Activated naive CD8-positive, alpha-beta T cell treated with anti-CD3 and anti-CD28 coated beads, Interleukin-2, amount 50 U/mL, for 24 hours (primary cell): Measurements from ENCODE around the gene PPARGC1A.

Source experiments
- ATAC-seq: fragments of 150-1000 bp; cut with Tn5 transposase; one replicate; pipeline ENCODE4 v1.10.0; 2021
- DNase-seq: peaks from one replicate; pipeline ENCODE4 v3.0.0; 2021
- H3K27ac Mint-ChIP-seq: one replicate; pipeline ENCODE4 v1.8.0; 2021; ENCODE audit warnings: mild to moderate bottlenecking, mixed read lengths
- H3K27me3 Mint-ChIP-seq: one replicate; pipeline ENCODE4 v1.8.0; 2021; ENCODE audit warnings: mixed read lengths
- H3K36me3 Mint-ChIP-seq: one replicate; pipeline ENCODE4 v1.8.0; 2021; ENCODE audit warnings: low read depth, mixed read lengths
- H3K4me1 Mint-ChIP-seq: one replicate; pipeline ENCODE4 v1.8.0; 2021; ENCODE audit warnings: mixed read lengths
- H3K4me3 Mint-ChIP-seq: one replicate; pipeline ENCODE4 v1.8.0; 2021; ENCODE audit warnings: mild to moderate bottlenecking, moderate library complexity, mixed read lengths
- H3K9me3 Mint-ChIP-seq: one replicate; pipeline ENCODE4 v1.8.0; 2021; ENCODE audit warnings: mixed read lengths

PPARGC1A gene

DNA sequence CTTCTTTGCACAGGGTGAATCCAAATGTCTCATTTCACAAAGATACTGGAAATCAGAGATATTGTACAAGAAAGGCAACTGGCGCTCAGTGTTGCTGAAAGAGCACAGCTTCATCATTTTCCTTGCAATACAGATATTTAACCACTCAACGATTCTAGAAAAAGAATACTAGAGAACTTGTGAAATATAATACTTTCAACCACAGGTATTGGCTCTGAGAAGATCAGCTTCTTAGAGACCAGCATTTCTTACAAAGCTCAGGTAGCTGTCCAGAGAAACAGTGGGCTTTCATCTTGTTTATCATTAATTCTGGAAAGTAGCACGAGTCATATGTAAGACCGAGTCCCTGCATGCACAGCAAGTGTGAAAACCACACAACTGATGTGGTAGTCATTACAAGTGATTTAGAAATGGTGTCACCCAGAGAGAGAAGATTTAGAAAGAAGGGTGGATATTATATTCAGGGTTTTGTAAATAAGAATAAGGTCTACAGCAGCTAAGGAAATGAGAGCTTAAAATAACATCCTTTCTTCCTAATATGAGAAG is 7.8 kb upstream of the PPARGC1A start:
- no peaks in the 10 kb centered on the region for H3K27me3 Mint-ChIP-seq
- ATAC-seq = no peak
- peaks cover 4% of the 10 kb centered on the region for H3K9me3 Mint-ChIP-seq
- no peak for DNase-seq
- H3K4me1 Mint-ChIP-seq = no peaks in the 10 kb centered on the region
- no peaks in the 10 kb centered on the region for H3K36me3 Mint-ChIP-seq
- no peak overlapping the region for H3K27ac Mint-ChIP-seq
- H3K4me3 Mint-ChIP-seq = no peak overlapping the region

DNA sequence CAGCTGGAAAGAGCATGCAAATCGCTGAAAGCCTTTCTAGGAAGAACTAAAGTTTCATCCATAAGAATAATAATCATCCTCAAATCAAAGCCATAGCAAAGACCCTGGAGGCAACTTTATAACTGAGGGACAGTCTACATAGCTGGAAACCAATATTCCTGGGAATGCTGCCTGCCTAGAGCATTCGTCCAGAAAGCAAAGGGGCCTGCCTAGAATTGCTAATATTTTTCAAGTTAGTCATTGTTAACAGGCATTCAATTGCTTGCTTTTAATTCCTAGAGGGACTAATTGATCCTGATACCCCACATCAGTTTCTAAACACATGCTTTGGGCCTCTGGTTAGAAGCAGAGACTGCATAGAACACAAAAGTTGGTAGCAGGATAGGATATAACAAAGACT is 4.2 kb upstream of the PPARGC1A start:
- ATAC-seq (no peak), DNase-seq (no peak)
- Mint-ChIP-seq H3K9me3 (peaks cover 4% of the 10 kb centered on the region), H3K27me3 (peaks cover 6% of the 10 kb centered on the region), H3K4me1 (no peaks in the 10 kb centered on the region), H3K4me3 (no peak overlapping the region), H3K36me3 (no peaks in the 10 kb centered on the region), H3K27ac (no peak overlapping the region)

DNA sequence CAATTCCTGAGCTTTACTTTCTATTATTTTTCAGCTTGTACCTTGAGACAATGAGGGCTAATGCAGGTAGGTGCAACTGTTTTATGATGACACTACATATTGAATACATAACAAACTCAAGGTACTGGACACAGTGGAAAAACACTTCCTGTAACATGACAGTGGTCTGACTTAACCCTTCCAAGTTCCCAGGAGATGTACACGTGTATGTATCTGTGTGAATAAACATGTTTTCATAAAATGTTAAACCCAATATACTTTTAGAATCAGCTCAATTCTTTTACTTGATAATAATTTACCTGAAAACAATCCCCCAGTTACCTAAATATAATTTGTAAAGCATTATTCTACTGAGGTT is 1.2 kb upstream of the PPARGC1A start:
- peaks cover 15% of the 10 kb centered on the region for H3K27me3 Mint-ChIP-seq
- DNase-seq = no peak
- no peak overlapping the region for H3K27ac Mint-ChIP-seq
- ATAC-seq = no peak
- no peaks in the 10 kb centered on the region for H3K4me1 Mint-ChIP-seq
- H3K36me3 Mint-ChIP-seq = no peaks in the 10 kb centered on the region
- no peak overlapping the region for H3K4me3 Mint-ChIP-seq
- H3K9me3 Mint-ChIP-seq = peaks cover 6% of the 10 kb centered on the region

DNA sequence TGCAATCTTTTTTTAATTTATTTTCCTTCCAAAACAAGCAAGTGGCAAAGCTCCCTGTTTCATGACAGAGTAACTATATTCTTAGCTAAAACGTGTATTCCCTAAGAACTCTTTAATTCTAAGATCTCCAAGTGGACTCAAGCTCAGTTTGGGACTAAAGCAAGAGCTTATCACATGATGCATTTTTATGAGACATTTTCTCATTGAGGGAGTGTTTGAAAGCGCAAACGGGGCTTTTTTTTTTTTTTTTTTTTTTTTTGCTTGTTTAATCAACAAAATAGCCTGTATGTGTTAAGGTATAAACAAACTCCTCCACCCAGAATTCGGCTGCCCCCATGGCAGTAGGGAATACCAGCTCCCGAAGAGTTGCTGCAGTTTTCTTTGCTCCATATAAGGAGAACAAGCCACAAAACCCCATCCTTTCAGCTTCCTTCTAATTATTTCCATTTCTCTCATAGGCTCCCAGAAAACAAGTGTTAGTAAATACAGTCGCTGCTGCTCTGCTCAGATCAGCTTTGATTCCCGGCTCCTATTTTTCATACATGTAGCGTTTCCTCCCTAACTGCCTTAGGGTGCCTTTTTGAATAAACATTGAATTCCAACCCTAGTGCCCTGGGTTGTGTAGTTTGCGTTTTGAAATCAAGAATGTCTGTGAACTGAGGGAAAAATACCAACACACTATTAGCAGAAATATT is 669 bp upstream of the PPARGC1A start:
- ATAC-seq (no peak), DNase-seq (no peak)
- Mint-ChIP-seq H3K4me3 (no peak overlapping the region), H3K27ac (no peak overlapping the region), H3K36me3 (no peaks in the 10 kb centered on the region), H3K9me3 (peaks cover 6% of the 10 kb centered on the region), H3K27me3 (peaks cover 15% of the 10 kb centered on the region), H3K4me1 (no peaks in the 10 kb centered on the region)

DNA sequence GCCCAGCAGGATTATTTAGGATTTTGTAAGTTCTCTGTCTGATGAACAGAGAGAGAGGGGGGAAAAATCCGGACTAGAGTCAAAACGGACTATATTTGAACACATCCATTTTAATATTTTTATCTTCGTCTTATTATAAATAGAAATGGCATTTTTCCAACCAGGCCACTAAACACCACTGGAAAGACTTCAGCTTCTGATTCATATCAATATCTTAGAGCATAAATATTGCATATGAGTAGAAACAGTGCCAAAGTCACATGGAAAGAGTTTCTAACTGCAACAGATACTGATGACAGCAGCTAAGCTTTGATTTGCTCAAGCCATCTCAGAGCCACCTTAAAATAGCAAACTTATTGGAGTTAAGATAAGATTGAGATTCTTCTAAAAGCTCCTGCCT is 456 bp downstream of the PPARGC1A start:
- Mint-ChIP-seq H3K27me3 (peaks cover 15% of the 10 kb centered on the region), H3K4me1 (no peaks in the 10 kb centered on the region), H3K9me3 (peaks cover 6% of the 10 kb centered on the region), H3K27ac (no peak overlapping the region), H3K36me3 (no peaks in the 10 kb centered on the region), H3K4me3 (no peak overlapping the region)
- no peak for ATAC-seq
- no peak for DNase-seq

DNA sequence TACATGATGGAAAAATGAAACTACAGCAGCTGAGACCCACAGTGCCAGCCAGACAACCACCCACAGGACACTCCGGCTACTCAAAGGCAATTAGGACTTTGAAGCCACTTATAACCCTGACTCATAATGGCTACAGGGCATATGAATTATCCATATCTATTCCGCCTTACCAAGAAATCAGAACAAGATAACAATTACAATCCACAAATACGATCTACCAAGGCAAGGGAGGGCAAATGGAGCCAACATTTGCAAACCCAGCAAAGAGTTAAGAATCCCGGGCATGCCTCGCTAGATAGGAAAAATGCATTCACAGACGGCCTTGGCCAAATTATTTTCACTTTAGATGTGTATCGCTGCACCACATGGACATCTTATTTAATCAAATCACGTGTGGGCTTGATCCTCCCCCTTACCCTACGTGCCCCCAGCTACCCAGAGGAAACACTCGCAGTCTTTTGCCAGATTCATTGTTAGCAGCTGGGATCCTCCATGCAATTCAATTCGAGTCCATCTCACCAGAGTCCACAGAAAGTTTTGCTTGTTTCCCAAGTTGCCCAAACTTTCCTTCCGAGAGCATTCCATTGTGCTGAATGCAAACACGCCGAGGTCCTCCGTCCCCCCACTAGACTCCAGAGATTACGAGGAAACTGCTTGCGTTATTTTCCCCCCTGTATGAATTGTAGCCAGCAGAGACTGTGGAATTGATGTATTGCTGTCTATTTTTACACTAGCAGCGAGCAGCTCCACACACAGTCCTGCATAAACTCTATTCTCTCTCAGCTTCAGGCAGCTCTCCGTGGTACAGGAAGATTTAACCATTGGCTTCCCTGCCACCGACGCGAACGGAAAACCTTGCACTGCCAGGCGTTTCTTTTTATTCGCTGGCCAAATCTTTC is 1.2 kb downstream of the PPARGC1A start:
- Mint-ChIP-seq H3K4me3 (no peak overlapping the region), H3K4me1 (no peaks in the 10 kb centered on the region), H3K9me3 (peaks cover 6% of the 10 kb centered on the region), H3K36me3 (no peaks in the 10 kb centered on the region), H3K27ac (no peak overlapping the region), H3K27me3 (peaks cover 15% of the 10 kb centered on the region)
- DNase-seq (no peak), ATAC-seq (no peak)

DNA sequence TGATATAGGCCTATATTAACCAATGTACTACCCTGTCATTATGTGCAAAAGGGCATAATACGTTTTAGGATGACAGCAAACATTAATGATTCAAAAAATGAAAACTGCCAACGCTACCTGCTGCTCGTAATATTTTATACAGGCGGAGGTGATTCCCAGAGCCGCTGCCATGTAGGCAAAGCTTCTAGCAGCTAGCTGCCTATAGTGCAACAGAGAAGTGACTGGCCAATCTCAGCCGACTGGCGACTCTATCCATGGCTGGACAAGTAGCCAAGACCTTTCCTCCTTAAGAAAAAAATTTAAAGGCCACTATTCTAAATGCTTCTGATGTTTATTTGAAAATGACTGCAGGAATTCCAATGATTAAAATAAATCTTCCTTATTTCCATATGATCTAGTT is 1.9 kb downstream of the PPARGC1A start:
- ATAC-seq (no peak), DNase-seq (no peak)
- Mint-ChIP-seq H3K36me3 (no peaks in the 10 kb centered on the region), H3K27ac (no peak overlapping the region), H3K4me3 (no peak overlapping the region), H3K9me3 (peaks cover 6% of the 10 kb centered on the region), H3K27me3 (peaks cover 15% of the 10 kb centered on the region), H3K4me1 (no peaks in the 10 kb centered on the region)

DNA sequence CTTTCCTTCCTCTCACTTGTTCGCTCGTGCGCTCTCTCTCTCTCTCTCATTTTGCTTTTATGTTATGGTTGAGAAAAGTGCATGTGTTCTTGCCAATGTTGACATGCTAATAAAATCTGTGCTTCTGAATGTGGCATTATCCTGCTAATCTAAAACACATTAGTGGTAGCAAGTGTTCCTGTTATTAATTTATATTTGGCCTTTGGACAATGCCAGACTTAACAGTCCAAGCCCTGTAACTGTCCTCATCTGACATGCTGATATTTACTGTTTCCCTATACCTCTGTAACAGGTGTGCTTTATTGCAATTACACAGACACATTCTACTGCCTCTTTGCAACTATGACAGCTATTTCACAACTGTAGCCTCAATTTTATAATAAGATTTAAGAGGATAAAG is 2.7 kb downstream of the PPARGC1A start:
- no peaks in the 10 kb centered on the region for H3K4me1 Mint-ChIP-seq
- H3K27me3 Mint-ChIP-seq = peaks cover 12% of the 10 kb centered on the region
- no peak for ATAC-seq
- no peak for DNase-seq
- no peak overlapping the region for H3K27ac Mint-ChIP-seq
- H3K9me3 Mint-ChIP-seq = peaks cover 6% of the 10 kb centered on the region
- H3K36me3 Mint-ChIP-seq = no peaks in the 10 kb centered on the region
- no peak overlapping the region for H3K4me3 Mint-ChIP-seq

DNA sequence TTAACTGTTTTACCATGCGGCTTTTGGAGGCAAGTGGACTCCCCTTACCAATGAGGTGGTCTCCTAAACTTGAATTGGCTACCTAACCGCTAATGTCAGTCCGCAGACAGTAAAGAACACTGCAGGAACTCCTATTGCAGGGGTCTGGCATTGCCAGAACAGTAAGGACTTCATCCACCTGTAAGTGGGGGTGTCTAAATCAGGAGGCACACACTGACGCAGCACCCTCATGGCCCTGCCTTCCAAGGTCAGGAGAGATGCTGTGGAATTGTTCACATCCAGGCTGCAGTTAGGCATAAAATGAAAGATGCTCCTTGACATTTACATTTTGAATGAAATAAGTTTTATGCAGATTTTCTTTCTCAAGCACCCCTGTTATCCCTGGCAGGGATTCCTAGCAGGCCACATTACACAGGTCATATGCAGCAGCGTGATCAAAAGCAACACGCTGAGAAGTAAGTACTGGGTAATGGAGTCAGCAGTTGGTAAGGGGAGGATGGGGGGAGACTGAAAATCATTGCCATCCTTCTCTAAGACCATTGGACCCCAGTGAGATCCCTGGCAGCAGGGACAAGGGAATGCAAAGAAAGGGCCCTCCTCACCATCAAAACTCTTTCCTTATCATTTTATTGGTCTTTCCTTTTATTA is 3.8 kb downstream of the PPARGC1A start:
- no peaks in the 10 kb centered on the region for H3K36me3 Mint-ChIP-seq
- no peak overlapping the region for H3K4me3 Mint-ChIP-seq
- DNase-seq (no peak), ATAC-seq (no peak)
- H3K4me1 Mint-ChIP-seq = no peaks in the 10 kb centered on the region
- H3K27me3 Mint-ChIP-seq = peaks cover 12% of the 10 kb centered on the region
- H3K9me3 Mint-ChIP-seq = peaks cover 6% of the 10 kb centered on the region
- H3K27ac Mint-ChIP-seq = no peak overlapping the region

DNA sequence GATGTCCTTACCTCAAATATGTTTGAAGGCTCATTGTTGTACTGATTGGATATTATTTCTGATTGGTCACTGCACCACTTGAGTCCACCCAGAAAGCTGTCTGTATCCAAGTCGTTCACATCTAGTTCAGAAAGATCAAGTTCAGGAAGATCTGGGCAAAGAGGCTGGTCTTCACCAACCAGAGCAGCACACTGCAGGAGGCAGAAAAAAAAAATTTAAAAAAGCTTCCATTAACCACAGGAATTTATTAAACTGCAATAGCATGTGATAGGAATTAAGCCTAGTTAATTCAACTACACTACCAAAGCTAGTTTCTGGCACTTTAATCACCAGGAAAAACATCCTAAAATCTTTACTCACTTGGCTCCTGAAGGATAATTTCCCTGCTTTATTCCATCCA is 5.1 kb downstream of the PPARGC1A start:
- Mint-ChIP-seq H3K27ac (no peak overlapping the region), H3K4me3 (no peak overlapping the region), H3K36me3 (no peaks in the 10 kb centered on the region), H3K27me3 (peaks cover 11% of the 10 kb centered on the region), H3K9me3 (peaks cover 6% of the 10 kb centered on the region), H3K4me1 (no peaks in the 10 kb centered on the region)
- no peak for ATAC-seq
- no peak for DNase-seq

DNA sequence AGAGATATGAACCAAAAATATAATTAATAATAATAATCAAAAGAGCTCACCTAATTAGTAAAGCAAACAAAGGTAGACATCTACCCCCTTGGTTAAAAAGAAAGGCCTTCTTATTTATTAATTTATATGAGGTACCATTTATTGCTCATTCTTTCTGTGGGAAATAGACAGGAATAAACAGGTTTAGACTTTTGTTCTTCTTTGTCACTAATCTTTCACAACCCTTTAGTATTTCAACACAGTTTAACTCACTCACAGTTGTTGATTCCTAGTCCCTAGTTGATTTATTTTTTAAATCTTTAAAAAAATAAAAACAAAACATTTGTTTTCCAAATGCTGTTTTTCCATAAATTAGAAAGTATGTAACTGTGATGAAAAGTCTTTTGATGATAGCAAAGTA is 5.6 kb downstream of the PPARGC1A start:
- H3K27me3 Mint-ChIP-seq = peaks cover 10% of the 10 kb centered on the region
- ATAC-seq (no peak), DNase-seq (no peak)
- peaks cover 6% of the 10 kb centered on the region for H3K9me3 Mint-ChIP-seq
- H3K4me3 Mint-ChIP-seq = no peak overlapping the region
- H3K36me3 Mint-ChIP-seq = no peaks in the 10 kb centered on the region
- no peak overlapping the region for H3K27ac Mint-ChIP-seq
- H3K4me1 Mint-ChIP-seq = no peaks in the 10 kb centered on the region

DNA sequence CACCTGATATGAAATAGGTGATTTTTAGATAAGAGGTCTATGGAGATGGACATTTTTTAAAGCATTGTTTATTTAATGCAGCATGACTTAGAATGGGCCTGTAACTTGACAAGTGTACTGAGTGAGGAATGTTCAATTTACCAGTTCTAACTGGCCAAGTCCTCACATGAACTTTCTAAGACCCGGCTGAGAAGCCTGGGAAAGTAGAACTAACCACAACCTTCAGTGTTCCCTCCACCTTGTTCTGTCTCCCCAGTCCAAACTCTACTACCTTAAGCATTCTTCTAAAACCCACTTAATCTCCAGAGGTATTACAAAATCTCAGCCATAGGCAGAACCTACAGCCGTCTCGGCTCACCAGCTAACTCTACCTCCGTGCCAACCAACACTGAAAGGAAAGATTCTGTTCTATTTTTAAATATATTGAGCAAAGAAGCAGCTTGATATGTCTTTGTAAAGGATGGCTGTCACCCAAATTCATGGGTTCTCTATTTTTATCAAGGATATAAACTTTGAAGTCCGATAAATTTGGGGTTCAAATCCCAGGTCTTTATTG is 6.8 kb downstream of the PPARGC1A start:
- Mint-ChIP-seq H3K4me1 (no peaks in the 10 kb centered on the region), H3K36me3 (no peaks in the 10 kb centered on the region), H3K27me3 (no peaks in the 10 kb centered on the region), H3K4me3 (no peak overlapping the region), H3K27ac (no peak overlapping the region), H3K9me3 (no peaks in the 10 kb centered on the region)
- ATAC-seq (no peak), DNase-seq (no peak)

DNA sequence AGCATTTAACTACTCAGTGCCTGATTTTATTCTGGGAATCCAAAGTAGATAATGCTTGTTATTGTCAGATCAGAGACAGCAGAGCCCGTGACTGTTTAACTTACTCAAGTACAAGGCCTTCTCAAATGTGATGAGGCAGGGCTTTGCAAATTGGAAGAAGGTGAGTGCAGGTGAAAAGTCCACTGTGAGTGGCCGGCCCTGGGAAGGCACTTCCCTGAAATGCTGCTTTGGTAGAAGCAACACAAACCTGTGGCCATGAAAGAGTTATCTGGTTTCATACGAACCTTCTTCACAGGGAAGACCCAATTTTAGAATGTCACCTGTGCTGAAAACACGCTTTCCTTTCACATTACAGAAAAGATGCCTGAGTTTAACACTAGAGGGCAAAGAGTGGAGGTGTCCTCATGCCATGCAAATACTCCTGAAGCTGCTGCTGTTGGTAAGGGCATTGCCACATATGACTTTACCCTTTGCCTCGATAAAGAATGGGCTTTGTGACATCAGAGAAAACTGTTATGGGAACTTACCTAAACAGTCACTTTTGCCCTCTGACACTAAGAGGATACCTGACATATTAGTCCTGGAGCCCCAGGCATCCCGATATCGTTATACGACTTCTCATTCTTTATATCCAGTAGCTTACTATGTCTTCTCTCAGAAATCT is 8.0 kb downstream of the PPARGC1A start:
- H3K4me1 Mint-ChIP-seq = no peaks in the 10 kb centered on the region
- DNase-seq (no peak), ATAC-seq (no peak)
- H3K27me3 Mint-ChIP-seq = no peaks in the 10 kb centered on the region
- no peaks in the 10 kb centered on the region for H3K36me3 Mint-ChIP-seq
- H3K27ac Mint-ChIP-seq = no peak overlapping the region
- no peaks in the 10 kb centered on the region for H3K9me3 Mint-ChIP-seq
- H3K4me3 Mint-ChIP-seq = no peak overlapping the region

DNA sequence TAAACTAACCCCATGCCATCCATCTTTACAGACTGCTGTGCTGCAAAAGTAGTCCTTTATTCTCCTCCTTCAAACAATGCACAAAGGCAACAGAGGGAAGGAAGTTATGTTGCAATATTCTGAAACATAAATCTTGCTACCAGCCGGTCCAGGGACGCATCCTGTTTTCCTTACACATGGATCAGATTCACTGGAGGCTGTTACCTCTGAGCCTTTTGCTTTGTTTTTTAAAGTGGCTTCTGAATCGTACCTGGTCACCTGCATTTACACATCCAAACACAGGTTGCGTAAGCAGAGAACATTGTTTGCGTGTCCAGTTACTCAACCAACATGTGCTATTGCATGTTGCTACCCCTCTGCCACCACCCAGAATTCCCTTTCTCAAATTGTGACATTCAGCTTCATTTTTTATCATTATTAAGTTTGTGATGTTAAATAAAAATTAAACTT is 8.8 kb downstream of the PPARGC1A start:
- H3K9me3 Mint-ChIP-seq = no peaks in the 10 kb centered on the region
- H3K27me3 Mint-ChIP-seq = no peaks in the 10 kb centered on the region
- no peak overlapping the region for H3K4me3 Mint-ChIP-seq
- ATAC-seq (no peak), DNase-seq (no peak)
- no peaks in the 10 kb centered on the region for H3K4me1 Mint-ChIP-seq
- H3K36me3 Mint-ChIP-seq = no peaks in the 10 kb centered on the region
- H3K27ac Mint-ChIP-seq = no peak overlapping the region
